ENCODE results near the gene IFI27. TPM values are rescaled to one million over a fixed set of nuclear protein-coding genes. Genes with fewer than 3 reads are reported as not detected.

Gene IFI27
- total RNA-seq, 4 donors from 2014 or later = 61.2 to 247 (median 175) TPM

DNA sequence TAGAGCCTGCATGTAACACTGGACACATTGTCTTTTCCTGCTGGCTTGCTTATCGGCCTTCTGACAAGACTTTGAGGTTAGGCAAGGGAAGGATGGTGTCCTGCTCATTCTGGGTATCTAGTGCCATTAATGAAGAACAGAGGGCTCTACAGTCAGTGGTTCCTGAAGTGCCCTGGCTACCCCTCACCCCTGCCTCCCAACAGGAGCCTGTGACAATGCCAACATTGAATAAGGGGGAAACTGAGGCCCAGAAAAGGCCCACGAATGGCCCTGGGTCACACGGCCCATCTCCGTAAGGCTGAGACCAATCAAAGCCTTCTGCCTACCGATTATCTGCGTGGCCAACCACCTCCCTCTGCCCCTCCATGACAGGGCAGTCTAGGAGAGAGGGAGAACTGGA is 16.8 kb downstream of the IFI27 start:
- Histone ChIP-seq H3K4me3 (no peak overlapping the region), H3K27ac (no peak overlapping the region), H3K9me3 (no peaks in the 10 kb centered on the region), H3K4me1 (peaks cover 0 to 24% (median 3%) of the 10 kb centered on the region in 3 donors), H3K27me3 (no peaks in the 10 kb centered on the region), H3K36me3 (peaks cover 0 to 21% of the 10 kb centered on the region in 2 donors)
- WGBS, 2 donors (ENCODE audit: low coverage in 1 of 2) = 100% methylated on average over 3 of the region's 6 CpGs; no CpG with 5 or more reads in 1 of the 2 donors
- no peak for ATAC-seq
- no peak for TF ChIP-seq POLR2AphosphoS5 (IDR thresholded peaks at IDR 0.05)
- no peak for TF ChIP-seq EP300 (IDR thresholded peaks at IDR 0.05)
- TF ChIP-seq, protein P1, sequence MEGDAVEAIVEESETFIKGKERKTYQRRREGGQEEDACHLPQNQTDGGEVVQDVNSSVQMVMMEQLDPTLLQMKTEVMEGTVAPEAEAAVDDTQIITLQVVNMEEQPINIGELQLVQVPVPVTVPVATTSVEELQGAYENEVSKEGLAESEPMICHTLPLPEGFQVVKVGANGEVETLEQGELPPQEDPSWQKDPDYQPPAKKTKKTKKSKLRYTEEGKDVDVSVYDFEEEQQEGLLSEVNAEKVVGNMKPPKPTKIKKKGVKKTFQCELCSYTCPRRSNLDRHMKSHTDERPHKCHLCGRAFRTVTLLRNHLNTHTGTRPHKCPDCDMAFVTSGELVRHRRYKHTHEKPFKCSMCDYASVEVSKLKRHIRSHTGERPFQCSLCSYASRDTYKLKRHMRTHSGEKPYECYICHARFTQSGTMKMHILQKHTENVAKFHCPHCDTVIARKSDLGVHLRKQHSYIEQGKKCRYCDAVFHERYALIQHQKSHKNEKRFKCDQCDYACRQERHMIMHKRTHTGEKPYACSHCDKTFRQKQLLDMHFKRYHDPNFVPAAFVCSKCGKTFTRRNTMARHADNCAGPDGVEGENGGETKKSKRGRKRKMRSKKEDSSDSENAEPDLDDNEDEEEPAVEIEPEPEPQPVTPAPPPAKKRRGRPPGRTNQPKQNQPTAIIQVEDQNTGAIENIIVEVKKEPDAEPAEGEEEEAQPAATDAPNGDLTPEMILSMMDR (IDR thresholded peaks at IDR 0.05) = no peak
- no peak for TF ChIP-seq POLR2A (IDR thresholded peaks at IDR 0.05)

DNA sequence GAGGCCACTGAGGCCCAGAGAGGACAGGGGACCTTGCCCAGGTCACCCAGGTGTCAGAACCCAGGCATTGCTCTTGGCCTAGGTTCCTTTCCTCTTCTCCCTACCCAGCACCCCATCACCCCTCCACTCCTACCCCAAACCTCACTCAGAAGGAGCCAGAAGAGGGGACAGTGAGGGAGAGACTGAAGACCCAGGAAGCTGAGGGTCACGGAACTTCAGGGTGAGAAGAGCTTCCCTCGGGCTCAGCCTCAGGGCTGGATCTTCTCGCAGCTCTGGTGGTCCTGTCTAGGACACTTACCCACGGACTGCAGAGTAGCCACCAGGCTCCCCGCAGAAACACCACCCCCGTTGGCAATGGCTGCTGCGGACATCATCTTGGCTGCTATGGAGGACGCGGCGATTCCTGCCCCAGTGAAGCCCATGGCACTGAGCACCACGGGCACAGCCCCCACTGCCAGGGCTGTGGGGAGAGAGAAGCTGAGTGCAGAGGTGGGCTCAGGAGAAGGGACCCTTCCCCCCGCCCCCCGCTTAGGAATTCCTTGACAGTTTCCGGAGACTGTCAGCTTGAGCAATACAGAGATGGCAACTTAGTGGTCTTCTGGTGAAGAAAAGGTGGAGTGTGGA is 17.8 kb downstream of the IFI27 start:
- no peak for ATAC-seq
- H3K27me3 ChIP-seq = no peaks in the 10 kb centered on the region
- TF ChIP-seq POLR2A (IDR thresholded peaks at IDR 0.05) (no peak), POLR2AphosphoS5 (IDR thresholded peaks at IDR 0.05) (no peak), EP300 (IDR thresholded peaks at IDR 0.05) (no peak)
- TF ChIP-seq, protein P1 (IDR thresholded peaks at IDR 0.05) = no peak
- no peaks in the 10 kb centered on the region for H3K9me3 ChIP-seq
- H3K4me3 ChIP-seq = peak overlapping the region in 1 of 2 donors; percentile 59
- peaks cover 0 to 21% of the 10 kb centered on the region in 2 donors for H3K36me3 ChIP-seq
- H3K27ac ChIP-seq = peak overlapping the region in 2 of 4 donors; percentile 88 to 91
- H3K4me1 ChIP-seq = peaks cover 0 to 24% (median 3%) of the 10 kb centered on the region in 3 donors
- whole genome bisulfite sequencing, 2 donors (ENCODE audit: low coverage in 1 of 2) = 91% methylated on average over 8 of the region's 14 CpGs; no CpG with 5 or more reads in 1 of the 2 donors

DNA sequence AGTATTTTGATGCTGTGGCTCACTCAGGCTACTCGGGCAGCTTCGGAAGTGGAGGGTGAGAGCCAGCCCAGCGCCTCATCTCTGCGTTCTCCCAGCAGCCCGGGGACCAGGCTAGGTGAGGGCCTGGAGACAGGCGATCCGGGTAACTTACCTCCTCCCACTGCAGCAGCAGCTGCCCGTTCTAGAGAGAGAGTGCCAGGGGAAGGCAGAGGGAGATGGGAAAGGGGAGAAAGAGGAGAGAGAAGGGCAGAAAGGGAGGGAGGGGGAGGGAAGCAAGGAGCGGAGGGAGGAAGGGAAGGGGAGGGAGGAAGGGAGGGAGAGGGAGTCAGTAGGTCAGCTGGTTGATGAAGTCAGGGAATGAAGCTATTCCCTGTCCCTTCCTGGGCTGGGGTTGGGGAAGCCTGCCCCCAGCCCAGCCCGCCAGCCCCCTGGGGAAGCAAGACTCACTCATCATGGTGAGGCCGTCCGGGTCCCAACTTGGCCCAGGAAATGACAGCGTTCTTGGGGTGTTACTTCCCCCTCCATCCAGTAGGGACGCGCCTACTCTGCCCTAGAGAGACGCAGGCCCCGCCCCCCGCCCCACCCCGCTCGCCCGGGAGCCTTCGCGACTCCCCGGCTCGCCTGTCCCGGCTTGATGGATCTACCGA is 18.7 kb downstream of the IFI27 start, which contains the start of gene IFI27L2:
Gene IFI27L2, minus strand, starts transcription at position 494 of the 647 bp plus-strand sequence. Its CDS starts 40 bp downstream, at position 454.
- no peaks in the 10 kb centered on the region for H3K27me3 ChIP-seq
- H3K9me3 ChIP-seq = no peaks in the 10 kb centered on the region
- peak; percentile 93 for ATAC-seq
- peaks cover 0 to 21% of the 10 kb centered on the region in 2 donors for H3K36me3 ChIP-seq
- peaks cover 0 to 24% (median 3%) of the 10 kb centered on the region in 3 donors for H3K4me1 ChIP-seq
- H3K4me3 ChIP-seq = peak within 1 kb of the TSS; percentile 56 to 59
- peak within 1 kb of the TSS; percentile 57 to 91 (median 88) for H3K27ac ChIP-seq
- no peak for TF ChIP-seq POLR2A (IDR thresholded peaks at IDR 0.05)
- TF ChIP-seq, protein P1 (IDR thresholded peaks at IDR 0.05) = peak in 3 of 4 experiments; percentile 33 to 55 (median 45)
- TF ChIP-seq POLR2AphosphoS5 (IDR thresholded peaks at IDR 0.05) = no peak
- TF ChIP-seq EP300 (IDR thresholded peaks at IDR 0.05) = no peak
- 0% methylated on average over 2 of the region's 27 CpGs; no CpG with 5 or more reads in 1 of the 2 donors for WGBS, 2 donors (ENCODE audit: low coverage in 1 of 2)

DNA sequence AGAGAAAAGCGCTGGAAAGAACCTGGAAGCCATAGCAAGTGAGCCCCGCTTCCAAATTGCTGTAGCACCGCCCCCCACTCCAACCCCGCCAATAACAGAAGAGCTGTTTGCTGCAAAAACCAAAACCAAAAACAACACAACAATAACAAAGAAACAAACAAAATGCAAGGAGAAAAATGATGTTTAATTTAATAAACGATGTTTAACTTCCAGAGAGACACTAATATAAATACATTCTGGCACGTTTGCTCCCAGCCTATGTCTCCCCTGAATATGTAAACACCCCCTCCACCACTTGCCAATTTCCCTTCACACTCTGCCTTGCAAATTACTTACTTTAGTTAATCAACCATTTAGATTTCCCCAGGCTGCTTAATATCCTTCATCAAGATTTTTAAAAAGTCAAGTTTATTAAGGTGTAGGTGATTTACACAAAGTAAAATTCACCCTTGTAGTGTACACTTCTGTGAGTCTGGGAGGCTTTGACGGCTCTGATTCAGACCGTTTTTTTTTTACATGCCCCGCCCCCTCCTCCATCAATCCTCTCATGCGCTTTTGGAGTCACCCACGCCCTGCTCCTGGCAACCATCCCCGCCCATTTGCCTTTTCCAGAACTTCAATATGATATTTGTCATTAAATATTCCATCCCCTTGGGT is 19.4 kb downstream of the IFI27 start:
- TF ChIP-seq, protein P1 (IDR thresholded peaks at IDR 0.05) = no peak
- TF ChIP-seq EP300 (IDR thresholded peaks at IDR 0.05) (no peak), POLR2A (IDR thresholded peaks at IDR 0.05) (no peak), POLR2AphosphoS5 (IDR thresholded peaks at IDR 0.05) (no peak)
- H3K9me3 ChIP-seq = no peaks in the 10 kb centered on the region
- peak overlapping the region; percentile 57 to 91 (median 88) for H3K27ac ChIP-seq
- no peaks in the 10 kb centered on the region for H3K27me3 ChIP-seq
- peak; percentile 20 for ATAC-seq
- H3K36me3 ChIP-seq = peaks cover 0 to 21% of the 10 kb centered on the region in 2 donors
- peaks cover 0 to 24% (median 3%) of the 10 kb centered on the region in 3 donors for H3K4me1 ChIP-seq
- WGBS, 2 donors (ENCODE audit: low coverage in 1 of 2) = 0 to 1% methylated on average over 7 to 8 of the region's 12 CpGs
- peak overlapping the region; percentile 56 to 59 for H3K4me3 ChIP-seq

All from gastroesophageal sphincter (tissue), 4 donors.